A549 (cell line): ENCODE measurements around the gene ABHD6.

Experiments used
- CHD2 ChIP-seq: fragments of 150-350 bp; IDR thresholded peaks from 2 replicates; pipeline ENCODE4 v1.6.1; 2014; ENCODE audit warnings: low read length; ENCODE audit not compliant: partially characterized antibody
- CTCF ChIP-seq: fragments of >200 bp; sonication (Bioruptor Twin); formaldehyde crosslinking; IDR thresholded peaks from 3 replicates; pipeline ENCODE4 v1.5.1; 2016
- ELK1 ChIP-seq: fragments of 150-350 bp; IDR thresholded peaks from 2 replicates; pipeline ENCODE4 v1.6.1; 2014; ENCODE audit warnings: low read depth, mild to moderate bottlenecking, low read length
- EP300 ChIP-seq, 2 experiments: fragments of >200 bp; sonication (Bioruptor Twin); formaldehyde crosslinking; IDR thresholded peaks; 2 replicates in 1 of 2; 3 replicates in 1 of 2; pipeline ENCODE4 v1.6.1; 2016 to 2017
- ESRRA ChIP-seq: fragments of 150-350 bp; IDR thresholded peaks from 2 replicates; pipeline ENCODE4 v1.6.1; 2014; ENCODE audit warnings: mild to moderate bottlenecking, low read length, borderline replicate concordance
- GATA3 ChIP-seq: IDR thresholded peaks from 2 replicates; pipeline ENCODE4 v1.6.1; 2012; ENCODE audit warnings: borderline replicate concordance
- HOXA7 ChIP-seq: fragments of 250-450 bp; sonication (Bioruptor Pico); IDR thresholded peaks from 2 replicates; pipeline ENCODE4 v1.5.0; 2020; ENCODE audit warnings: mild to moderate bottlenecking, moderate library complexity
- KDM5A ChIP-seq: fragments of 200-600 bp; sonication (generic); IDR thresholded peaks from 2 replicates; pipeline ENCODE4 v1.6.1; 2016; ENCODE audit warnings: antibody characterized with exemption, mild to moderate bottlenecking
- MAX ChIP-seq: IDR thresholded peaks from 2 replicates; pipeline ENCODE4 v1.6.1; 2012
- MAZ ChIP-seq: fragments of 150-350 bp; IDR thresholded peaks from 2 replicates; pipeline ENCODE4 v1.6.1; 2014; ENCODE audit warnings: antibody characterized with exemption, low read depth, low read length, borderline replicate concordance
- REST ChIP-seq: fragments of 200-600 bp; sonication (generic); IDR thresholded peaks from 2 replicates; pipeline ENCODE4 v1.6.1; 2016; ENCODE audit warnings: antibody characterized with exemption, mild to moderate bottlenecking, moderate library complexity

GRCh38 chr3:58209933-58210332, 27.7 kb upstream of the ABHD6 start:
- no peak for TF ChIP-seq REST
- no peak for TF ChIP-seq CHD2
- TF ChIP-seq EP300 (IDR thresholded peaks at IDR 0.05): no peak
- TF ChIP-seq MAZ: no peak
- TF ChIP-seq ELK1: no peak
- TF ChIP-seq HOXA7: no peak
- TF ChIP-seq MAX: no peak
- no peak for TF ChIP-seq CTCF
- no peak for TF ChIP-seq ESRRA
- no peak for TF ChIP-seq GATA3
- no peak for TF ChIP-seq KDM5A
